SIG-M5 treated with dmso at 0.1 percent for 504 hours (cell line): Measurements from ENCODE around the gene ACD.

Experiments used
- DNase-seq: peaks from one replicate; lab custom pipeline; 2025; ENCODE audit not compliant: unreplicated experiment; lab: John Stamatoyannopoulos, UW

The ACD gene

GRCh38 chr16:67648088-67648763 lies 11.8 kb downstream of the ACD start:
- no peak for DNase-seq

GRCh38 chr16:67647681-67648080 lies 12.4 kb downstream of the ACD start:
- no peak for DNase-seq

GRCh38 chr16:67647111-67647651 lies 12.9 kb downstream of the ACD start:
- no peak for DNase-seq

GRCh38 chr16:67645397-67646121 lies 14.5 kb downstream of the ACD start:
- DNase-seq: no peak

- DNase-seq: no peak
Measured at GRCh38 chr16:67644038-67644437, 16.0 kb downstream of the ACD start.

GRCh38 chr16:67641779-67642708 lies 18.0 kb downstream of the ACD start:
- DNase-seq: no peak

- DNase-seq: no peak
Measured at GRCh38 chr16:67637625-67638024, 22.4 kb downstream of the ACD start.

- no peak for DNase-seq
Measured at GRCh38 chr16:67636713-67637112, 23.3 kb downstream of the ACD start.

GRCh38 chr16:67632415-67633172 lies 27.5 kb downstream of the ACD start:
- DNase-seq: no peak

GRCh38 chr16:67628216-67628615 lies 31.8 kb downstream of the ACD start:
- DNase-seq: no peak

GRCh38 chr16:67613808-67614207 lies 46.3 kb downstream of the ACD start:
- no peak for DNase-seq

- no peak for DNase-seq
Measured at GRCh38 chr16:67608364-67608763, 51.7 kb downstream of the ACD start.
